Body of pancreas (tissue), 4 donors: Measurements from ENCODE around the gene TSNAX.

ENCODE experiments used
- CTCF ChIP-seq, 7 experiments: fragments of 450-650 bp in 4 of 7; fragments of 200-600 bp in 3 of 7; sonication (generic) in 3 of 7; IDR thresholded peaks; one replicate each; pipeline ENCODE4 v1.5.1; 2016 to 2019; ENCODE audit warnings: antibody characterized with exemption in 7 of 7
- POLR2A ChIP-seq, 3 donors: fragments of 450-650 bp; IDR thresholded peaks; one replicate each; pipeline ENCODE4 v1.6.1; 2016; ENCODE audit warnings: antibody characterized with exemption in 3 of 3, mild to moderate bottlenecking in 2 of 3

- TF ChIP-seq CTCF (IDR thresholded peaks at IDR 0.05): no peak
- TF ChIP-seq POLR2A (IDR thresholded peaks at IDR 0.05): no peak
Measured at GRCh38 chr1:231508941-231509340, 19.5 kb upstream of the TSNAX start.
